Uterus (tissue), 4 donors: ENCODE data around the gene SEPTIN10. TPM values are rescaled to one million over a fixed set of nuclear protein-coding genes. Genes with fewer than 3 reads are reported as not detected.

Experiments
- DNase-seq, 2 donors: peaks; one replicate each; pipeline ENCODE4 v3.0.0-alpha.2; 2019 to 2020
- H3K27ac ChIP-seq, 2 donors: fragments of 200-600 bp; sonication (generic); 1 replicate in 1 of 2; 2 replicates in 1 of 2; pipeline ENCODE4 v1.5.1; 2016 to 2018
- H3K27me3 ChIP-seq, 2 donors: fragments of 200-600 bp; sonication (generic); one replicate each; pipeline ENCODE4 v1.5.1; 2018 to 2019; ENCODE audit warnings: control low read depth in 1 of 2
- H3K36me3 ChIP-seq, 2 donors: fragments of 200-600 bp; sonication (generic); one replicate each; pipeline ENCODE4 v1.5.1; 2019; ENCODE audit warnings: control low read depth in 1 of 2
- H3K4me1 ChIP-seq, 2 donors: fragments of 200-600 bp; sonication (generic); one replicate each; pipeline ENCODE4 v1.5.1; 2018 to 2019; ENCODE audit warnings: control low read depth in 1 of 2
- H3K4me3 ChIP-seq, 2 donors: fragments of 200-600 bp; sonication (generic); 1 replicate in 1 of 2; 2 replicates in 1 of 2; pipeline ENCODE4 v1.5.1; 2018 to 2019; ENCODE audit warnings: mild to moderate bottlenecking in 1 of 2
- H3K9me3 ChIP-seq, 2 donors: fragments of 200-600 bp; sonication (generic); one replicate each; pipeline ENCODE4 v1.5.1; 2019; ENCODE audit warnings: control low read depth in 1 of 2
- POLR2A ChIP-seq, 2 donors: fragments of 450-650 bp; IDR thresholded peaks; one replicate each; pipeline ENCODE4 v1.6.1; 2016; ENCODE audit warnings: antibody characterized with exemption in 2 of 2, mild to moderate bottlenecking in 1 of 2, moderate library complexity in 1 of 2
- intact Hi-C: fragments of 100-400 bp; cut with DNase I; formaldehyde crosslinking; loops from one replicate; pipeline ENCODE4 v1.15.1; 2023; ENCODE audit warnings: low total_unique reads
- total RNA-seq, 4 donors: library from RNA; depleted of rRNA in 3 of 4; stranded (reverse); fragments of >200 nt in 3 of 4; gene quantifications; one replicate each; pipeline versions ENCODE4 v1.1.0 to v1.2.4, GENCODE V29; 2014 to 2023
- TF ChIP-seq, protein P1 (sequence below), 4 experiments: fragments of 200-600 bp in 2 of 4; fragments of 450-650 bp in 2 of 4; sonication (generic) in 2 of 4; IDR thresholded peaks; one replicate each; pipeline ENCODE4 v1.5.1; 2016 to 2019; ENCODE audit warnings: antibody characterized with exemption in 4 of 4, mild to moderate bottlenecking in 2 of 4, moderate library complexity in 1 of 4
- donor health status: DM: yes; HTN: yes; CAD: no.

SEPTIN10 gene
- total RNA-seq, 4 donors from 2014 or later, result 52.8 to 181 (median 121) TPM

DNA sequence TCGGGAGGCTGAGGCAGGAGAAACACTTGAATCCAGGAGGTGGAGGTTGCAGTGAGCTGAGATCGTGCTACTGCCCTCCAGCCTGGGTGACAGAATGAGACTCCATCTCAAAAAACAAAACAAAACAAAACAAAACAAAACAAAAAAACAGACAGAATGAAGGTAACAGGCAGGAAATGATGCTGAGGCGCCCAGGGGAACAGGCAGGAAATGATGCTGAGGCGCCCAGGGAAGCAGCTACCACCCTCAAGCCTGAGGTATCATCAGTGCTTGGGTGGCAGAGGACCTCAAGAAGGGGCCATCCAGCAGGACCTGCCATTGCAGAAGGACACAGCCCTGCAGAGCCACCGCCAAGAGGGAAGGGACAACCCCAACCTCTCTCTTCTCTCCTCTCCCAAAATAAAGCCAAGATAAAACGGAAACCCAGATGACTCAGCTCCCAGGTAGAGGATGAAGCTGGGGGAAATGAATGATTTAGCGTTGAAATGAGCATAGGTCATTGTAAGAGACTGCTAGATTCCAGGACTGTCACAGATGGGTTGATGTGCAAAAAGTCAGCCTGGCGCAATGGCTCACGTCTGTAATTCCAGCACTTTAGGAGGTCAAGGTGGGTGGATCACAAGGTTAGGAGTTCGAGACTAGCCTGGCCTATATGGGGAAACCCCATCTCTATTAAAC, 19.7 kb upstream of the SEPTIN10 start:
- intact Hi-C loops, result no loop called here
- no peaks in the 10 kb centered on the region for H3K27me3 ChIP-seq
- H3K4me1 ChIP-seq, result no peaks in the 10 kb centered on the region
- no peak overlapping the region for H3K27ac ChIP-seq
- no peak overlapping the region for H3K4me3 ChIP-seq
- TF ChIP-seq POLR2A (IDR thresholded peaks at IDR 0.05), result no peak
- TF ChIP-seq, protein P1, sequence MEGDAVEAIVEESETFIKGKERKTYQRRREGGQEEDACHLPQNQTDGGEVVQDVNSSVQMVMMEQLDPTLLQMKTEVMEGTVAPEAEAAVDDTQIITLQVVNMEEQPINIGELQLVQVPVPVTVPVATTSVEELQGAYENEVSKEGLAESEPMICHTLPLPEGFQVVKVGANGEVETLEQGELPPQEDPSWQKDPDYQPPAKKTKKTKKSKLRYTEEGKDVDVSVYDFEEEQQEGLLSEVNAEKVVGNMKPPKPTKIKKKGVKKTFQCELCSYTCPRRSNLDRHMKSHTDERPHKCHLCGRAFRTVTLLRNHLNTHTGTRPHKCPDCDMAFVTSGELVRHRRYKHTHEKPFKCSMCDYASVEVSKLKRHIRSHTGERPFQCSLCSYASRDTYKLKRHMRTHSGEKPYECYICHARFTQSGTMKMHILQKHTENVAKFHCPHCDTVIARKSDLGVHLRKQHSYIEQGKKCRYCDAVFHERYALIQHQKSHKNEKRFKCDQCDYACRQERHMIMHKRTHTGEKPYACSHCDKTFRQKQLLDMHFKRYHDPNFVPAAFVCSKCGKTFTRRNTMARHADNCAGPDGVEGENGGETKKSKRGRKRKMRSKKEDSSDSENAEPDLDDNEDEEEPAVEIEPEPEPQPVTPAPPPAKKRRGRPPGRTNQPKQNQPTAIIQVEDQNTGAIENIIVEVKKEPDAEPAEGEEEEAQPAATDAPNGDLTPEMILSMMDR (IDR thresholded peaks at IDR 0.05), result no peak
- no peaks in the 10 kb centered on the region for H3K9me3 ChIP-seq
- DNase-seq, result no peak
- no peaks in the 10 kb centered on the region for H3K36me3 ChIP-seq

DNA sequence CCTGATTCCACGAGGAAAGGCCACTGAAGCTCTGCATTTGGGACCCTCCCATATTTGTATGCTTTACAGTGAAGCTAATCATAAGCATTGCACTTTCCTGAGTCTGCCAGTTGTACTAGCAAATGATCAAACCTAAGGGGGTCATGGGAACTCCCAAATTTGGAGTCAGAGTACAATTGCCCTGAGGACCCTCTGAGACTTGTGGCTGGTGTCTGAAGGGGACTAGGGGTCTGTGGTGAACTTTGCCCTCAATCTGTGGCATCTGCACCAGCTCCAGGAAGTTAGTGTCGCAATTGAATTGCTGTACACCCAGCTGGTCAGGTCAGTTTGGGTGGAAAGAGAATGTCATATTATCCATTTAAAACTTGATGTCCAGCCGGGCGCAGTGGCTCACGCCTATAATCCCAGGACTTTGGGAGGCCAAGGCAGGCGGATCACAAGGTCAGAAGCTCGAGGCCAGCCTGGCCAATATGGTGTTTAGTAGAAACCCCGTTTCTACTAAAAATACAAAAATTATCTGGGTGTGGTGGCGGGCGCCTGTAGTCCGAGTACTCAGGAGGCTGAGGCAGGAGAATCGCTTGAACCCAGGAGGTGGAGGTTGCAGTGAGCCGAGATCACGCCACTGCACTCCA, 18.5 kb upstream of the SEPTIN10 start:
- intact Hi-C loops, result no loop called here
- no peak for DNase-seq
- Histone ChIP-seq H3K36me3 (no peaks in the 10 kb centered on the region), H3K27me3 (no peaks in the 10 kb centered on the region), H3K4me1 (no peaks in the 10 kb centered on the region), H3K9me3 (no peaks in the 10 kb centered on the region), H3K27ac (no peak overlapping the region), H3K4me3 (no peak overlapping the region)
- TF ChIP-seq POLR2A (IDR thresholded peaks at IDR 0.05), result no peak
- TF ChIP-seq, protein P1 (IDR thresholded peaks at IDR 0.05), result no peak

DNA sequence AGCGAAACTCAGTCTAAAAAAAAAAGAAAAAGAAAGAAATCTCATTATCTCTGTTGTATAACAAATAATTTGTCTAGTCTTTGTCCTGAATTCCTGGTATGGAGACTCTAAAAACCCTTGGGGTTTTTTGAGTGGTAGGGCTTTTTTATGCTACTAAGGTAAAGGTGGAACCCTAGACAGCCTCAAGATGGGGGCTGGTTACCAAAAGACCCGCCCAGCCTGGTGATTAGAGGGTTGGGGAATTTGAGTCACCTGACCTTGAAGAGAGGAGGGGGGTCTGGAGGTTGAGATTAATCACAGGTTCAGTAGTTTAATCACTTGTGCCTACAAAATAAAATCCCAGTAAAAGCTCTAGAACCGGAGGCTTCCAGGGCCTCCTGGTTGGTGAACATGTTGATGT, 18.0 kb upstream of the SEPTIN10 start:
- Histone ChIP-seq H3K27ac (no peak overlapping the region), H3K4me1 (no peaks in the 10 kb centered on the region), H3K27me3 (no peaks in the 10 kb centered on the region), H3K4me3 (no peak overlapping the region), H3K36me3 (no peaks in the 10 kb centered on the region), H3K9me3 (no peaks in the 10 kb centered on the region)
- TF ChIP-seq, protein P1 (IDR thresholded peaks at IDR 0.05), result no peak
- TF ChIP-seq POLR2A (IDR thresholded peaks at IDR 0.05), result no peak
- intact Hi-C loops, result no loop called here
- no peak for DNase-seq

DNA sequence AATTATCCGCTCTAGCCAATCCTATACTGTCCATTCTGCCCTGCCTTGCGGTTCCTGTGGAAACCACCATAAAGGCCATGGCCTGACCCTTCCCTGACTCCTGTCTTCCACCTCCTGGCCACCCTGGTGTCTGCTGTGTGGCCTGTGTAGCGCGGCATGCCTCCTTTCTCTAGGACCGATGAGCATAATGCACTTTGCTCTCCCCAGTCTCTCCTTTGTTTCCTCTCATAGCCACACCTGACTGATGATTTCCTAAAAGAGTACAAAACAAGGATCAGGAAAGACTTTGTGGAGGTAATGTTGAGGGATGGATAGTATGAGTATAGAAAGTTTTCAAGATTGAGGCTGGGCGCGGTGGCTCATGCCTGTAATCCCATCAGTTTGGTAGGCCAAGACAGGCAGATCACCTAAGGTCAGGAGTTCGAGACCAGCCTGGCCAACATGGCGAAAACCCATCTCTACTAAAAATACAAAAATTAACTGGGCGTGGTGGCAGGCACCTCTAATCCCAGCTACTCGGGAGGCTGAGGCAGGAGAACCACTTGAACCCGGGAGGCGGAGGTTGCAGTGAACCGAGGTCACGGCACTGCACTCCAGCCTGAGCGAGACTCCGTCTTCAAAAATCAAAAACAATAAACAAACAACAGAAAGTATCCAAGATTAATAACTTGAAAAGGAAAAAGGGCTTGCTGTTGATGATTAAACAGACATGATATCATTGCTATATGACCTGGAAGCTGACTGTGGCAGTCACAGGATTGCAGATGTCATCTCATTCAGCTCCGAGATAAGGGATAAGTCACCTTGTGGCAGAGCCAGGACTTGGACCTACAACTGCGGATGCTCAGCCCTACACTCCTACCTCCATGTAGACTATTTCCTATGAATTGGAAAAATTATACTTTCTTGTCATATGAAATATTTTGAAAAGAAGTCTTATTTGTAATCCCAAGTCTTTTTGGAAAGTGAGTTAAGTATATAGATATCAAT, 17.0 kb upstream of the SEPTIN10 start:
- Histone ChIP-seq H3K4me3 (no peak overlapping the region), H3K36me3 (no peaks in the 10 kb centered on the region), H3K27ac (no peak overlapping the region), H3K9me3 (no peaks in the 10 kb centered on the region), H3K4me1 (no peaks in the 10 kb centered on the region), H3K27me3 (no peaks in the 10 kb centered on the region)
- TF ChIP-seq, protein P1 (IDR thresholded peaks at IDR 0.05), result no peak
- no peak for TF ChIP-seq POLR2A (IDR thresholded peaks at IDR 0.05)
- DNase-seq, result no peak
- intact Hi-C loops, result no loop called here
